ENCODE measurements around the gene PITPNM1.

- TF ChIP-seq EZH2 (IDR thresholded peaks at IDR 0.05; ENCODE audit: low read length) = no peak
- no peak for TF ChIP-seq CTCF (optimal IDR thresholded peaks at IDR 0.05 in 1 of 3, IDR thresholded peaks at IDR 0.05 in 1 of 3, conservative IDR thresholded peaks at IDR 0.05 in 1 of 3; ENCODE audit: extremely low read depth in 1 of 3, insufficient read depth in 2 of 3, low read length in 3 of 3)
These were observed 38.8 kb downstream of the PITPNM1 start for GRCh38 chr11:67466367-67466766.
